AG09319 (cell line): ENCODE measurements around the gene FBXL3.
"Not testable (repeated sequence)": the region's sequence is repeated elsewhere in the genome, so short reads cannot be mapped to it uniquely, and the experiment has no call there.

Experiments
- DNase-seq: peaks from one replicate; pipeline ENCODE4 v3.0.0-alpha.2; 2010; ENCODE audit warnings: low read depth; ENCODE audit errors: extremely low read depth
- CTCF ChIP-seq: IDR thresholded peaks from 2 replicates; pipeline ENCODE4 v1.5.1; 2011; ENCODE audit warnings: low read depth, mild to moderate bottlenecking, inconsistent platforms, low read length, moderate library complexity

FBXL3 gene

GRCh38 chr13:77014906-77015685, 11.9 kb downstream of the FBXL3 start:
- no peak for TF ChIP-seq CTCF
- DNase-seq, result no peak

GRCh38 chr13:77013853-77014542, 13.0 kb downstream of the FBXL3 start:
- no peak for DNase-seq
- no peak for TF ChIP-seq CTCF

GRCh38 chr13:77009719-77010118, 17.2 kb downstream of the FBXL3 start:
- not testable (repeated sequence) for DNase-seq

GRCh38 chr13:77009011-77009410, 17.9 kb downstream of the FBXL3 start:
- no peak for TF ChIP-seq CTCF
- DNase-seq, result no peak

GRCh38 chr13:77008337-77008736, 18.6 kb downstream of the FBXL3 start:
- not testable (repeated sequence) for DNase-seq

- DNase-seq, result no peak
- peak; percentile 77 for TF ChIP-seq CTCF
These were observed 24.3 kb downstream of the FBXL3 start for GRCh38 chr13:77002590-77003190.

GRCh38 chr13:77001963-77002587, 24.9 kb downstream of the FBXL3 start:
- TF ChIP-seq CTCF, result no peak
- DNase-seq, result no peak

GRCh38 chr13:77001540-77001939, 25.4 kb downstream of the FBXL3 start:
- no peak for DNase-seq
- no peak for TF ChIP-seq CTCF
